Brain microvascular endothelial cell (primary cell): ENCODE measurements around the gene TMEM184B.

ENCODE experiments used
- DNase-seq: peaks from one replicate; pipeline ENCODE4 v3.0.0-alpha.2; 2020
- H3K27ac ChIP-seq: fragments of 250-450 bp; sonication (Bioruptor Pico); 2 replicates; pipeline ENCODE4 v1.5.1; 2020; ENCODE audit warnings: mild to moderate bottlenecking, moderate library complexity
- H3K27me3 ChIP-seq: fragments of 250-450 bp; sonication (Bioruptor Pico); replicated peaks from 2 replicates; pipeline ENCODE4 v1.5.1; 2020; ENCODE audit warnings: mild to moderate bottlenecking
- H3K36me3 ChIP-seq: fragments of 250-450 bp; sonication (Bioruptor Pico); replicated peaks from 2 replicates; pipeline ENCODE4 v1.5.1; 2020; ENCODE audit warnings: mild to moderate bottlenecking
- H3K4me3 ChIP-seq: 2 replicates; pipeline ENCODE4 v1.5.1; 2011; ENCODE audit warnings: low read depth, mild to moderate bottlenecking, control low read depth, low read length, moderate library complexity
- in situ Hi-C: cut with HindIII; loops from 2 replicates; pipeline ENCODE4 v1.10.0; 2017; ENCODE audit warnings: low sequenced_read_pairs, low pct_ligation_motif_present
- TF ChIP-seq, protein P1 (sequence below): IDR thresholded peaks from 2 replicates; pipeline ENCODE4 v1.5.1; 2011; ENCODE audit warnings: low read depth, mild to moderate bottlenecking, moderate library complexity, low read length, control low read depth, inconsistent platforms; ENCODE audit errors: missing control alignments

The TMEM184B gene

DNA sequence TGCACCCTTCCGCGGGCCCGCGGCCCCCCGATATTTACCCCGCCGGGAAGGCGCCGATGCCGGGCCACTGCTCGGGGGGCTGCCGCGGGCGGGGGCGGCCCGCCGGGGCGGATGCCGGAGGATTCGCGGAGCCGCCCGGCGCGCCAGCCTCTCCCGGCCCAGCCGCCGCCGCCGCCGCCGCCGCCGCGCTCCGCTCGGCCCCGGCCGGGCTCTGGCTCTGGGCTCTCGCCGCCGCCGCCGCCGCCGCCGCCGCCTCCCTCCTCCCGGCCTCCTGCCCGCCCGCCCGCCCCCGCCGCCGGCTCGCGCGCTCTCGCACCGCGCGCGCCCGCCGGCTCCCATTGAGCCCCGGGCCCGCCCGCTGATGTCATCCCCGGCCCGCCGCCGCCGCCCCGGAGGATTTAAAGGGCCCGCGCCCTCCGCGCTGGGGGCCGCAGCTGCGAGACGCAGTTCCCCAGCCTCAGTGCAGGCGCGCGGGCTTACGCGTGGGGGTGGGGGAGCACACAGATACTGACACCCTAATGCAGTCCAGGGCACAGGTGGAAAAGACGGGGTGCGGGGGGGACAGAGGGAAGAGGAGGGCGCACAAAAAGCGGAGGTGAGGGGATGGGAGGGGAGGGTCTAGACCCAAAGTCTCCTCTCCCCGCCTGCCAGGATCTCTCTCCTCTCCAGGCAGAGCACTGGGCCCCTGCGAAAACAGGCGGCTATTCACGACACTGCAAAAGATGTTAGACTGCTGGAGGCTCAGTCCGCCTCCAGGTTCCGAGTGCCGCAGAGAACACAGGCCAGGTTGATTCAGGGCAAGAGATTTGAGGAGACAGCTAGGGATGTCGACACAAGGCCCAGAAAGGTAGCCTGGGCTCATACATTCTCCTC, 44.5 kb upstream of the TMEM184B start, which contains the start of gene CSNK1E:
TSS of gene CSNK1E (minus strand) at position 312 of the 873 bp plus-strand sequence. CDS start 3,276 bp downstream, outside the sequence.
- peak within 1 kb of the TSS; percentile 86 for H3K4me3 ChIP-seq
- no peaks in the 10 kb centered on the region for H3K27me3 ChIP-seq
- H3K36me3 ChIP-seq, result peaks cover 12% of the 10 kb centered on the region
- in situ Hi-C loops, result no loop called here
- peak; percentile 46 for DNase-seq
- peak within 1 kb of the TSS; percentile 99 for H3K27ac ChIP-seq
- TF ChIP-seq, protein P1, sequence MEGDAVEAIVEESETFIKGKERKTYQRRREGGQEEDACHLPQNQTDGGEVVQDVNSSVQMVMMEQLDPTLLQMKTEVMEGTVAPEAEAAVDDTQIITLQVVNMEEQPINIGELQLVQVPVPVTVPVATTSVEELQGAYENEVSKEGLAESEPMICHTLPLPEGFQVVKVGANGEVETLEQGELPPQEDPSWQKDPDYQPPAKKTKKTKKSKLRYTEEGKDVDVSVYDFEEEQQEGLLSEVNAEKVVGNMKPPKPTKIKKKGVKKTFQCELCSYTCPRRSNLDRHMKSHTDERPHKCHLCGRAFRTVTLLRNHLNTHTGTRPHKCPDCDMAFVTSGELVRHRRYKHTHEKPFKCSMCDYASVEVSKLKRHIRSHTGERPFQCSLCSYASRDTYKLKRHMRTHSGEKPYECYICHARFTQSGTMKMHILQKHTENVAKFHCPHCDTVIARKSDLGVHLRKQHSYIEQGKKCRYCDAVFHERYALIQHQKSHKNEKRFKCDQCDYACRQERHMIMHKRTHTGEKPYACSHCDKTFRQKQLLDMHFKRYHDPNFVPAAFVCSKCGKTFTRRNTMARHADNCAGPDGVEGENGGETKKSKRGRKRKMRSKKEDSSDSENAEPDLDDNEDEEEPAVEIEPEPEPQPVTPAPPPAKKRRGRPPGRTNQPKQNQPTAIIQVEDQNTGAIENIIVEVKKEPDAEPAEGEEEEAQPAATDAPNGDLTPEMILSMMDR, result no peak

DNA sequence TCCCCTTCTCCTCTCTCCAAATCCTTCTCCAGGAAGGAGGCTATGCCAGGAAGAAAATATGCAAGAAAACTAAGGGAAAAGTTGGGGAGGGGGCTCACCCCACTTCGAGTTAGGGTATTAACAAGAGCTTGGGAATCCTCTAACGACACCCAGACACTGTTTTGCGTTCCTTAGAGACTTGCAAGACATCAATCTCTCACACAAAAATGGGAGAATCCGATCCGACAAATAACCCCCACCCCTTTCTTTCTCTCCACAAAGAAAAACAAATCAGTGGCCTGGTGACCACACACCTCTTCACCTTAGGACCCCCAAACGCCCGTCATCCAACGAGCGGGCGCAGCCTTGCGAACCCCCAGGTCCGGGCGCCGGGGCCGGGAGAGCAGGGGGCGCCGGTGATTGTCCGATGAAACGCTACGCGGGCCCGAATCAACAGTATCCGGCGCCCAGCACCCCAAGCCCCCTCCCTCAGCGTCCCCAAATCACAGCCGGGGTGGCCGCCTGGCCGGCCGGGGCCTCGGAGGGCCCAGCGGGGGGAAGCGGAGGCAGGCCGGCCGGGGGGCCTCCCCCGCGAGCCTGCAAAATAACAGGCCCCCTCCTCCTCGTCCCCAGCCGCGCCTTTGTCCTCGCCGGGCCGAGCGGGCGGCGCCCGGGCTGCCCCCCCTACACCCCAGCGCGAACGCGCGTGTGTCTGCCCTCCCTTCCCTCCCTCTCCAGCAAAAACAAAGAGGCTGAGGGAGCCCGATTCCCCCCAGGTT, 43.7 kb upstream of the TMEM184B start:
- peaks cover 19% of the 10 kb centered on the region for H3K36me3 ChIP-seq
- no peak for DNase-seq
- peak overlapping the region; percentile 99 for H3K27ac ChIP-seq
- no peaks in the 10 kb centered on the region for H3K27me3 ChIP-seq
- peak overlapping the region; percentile 86 for H3K4me3 ChIP-seq
- in situ Hi-C loops, result no loop called here
- TF ChIP-seq, protein P1, result no peak

DNA sequence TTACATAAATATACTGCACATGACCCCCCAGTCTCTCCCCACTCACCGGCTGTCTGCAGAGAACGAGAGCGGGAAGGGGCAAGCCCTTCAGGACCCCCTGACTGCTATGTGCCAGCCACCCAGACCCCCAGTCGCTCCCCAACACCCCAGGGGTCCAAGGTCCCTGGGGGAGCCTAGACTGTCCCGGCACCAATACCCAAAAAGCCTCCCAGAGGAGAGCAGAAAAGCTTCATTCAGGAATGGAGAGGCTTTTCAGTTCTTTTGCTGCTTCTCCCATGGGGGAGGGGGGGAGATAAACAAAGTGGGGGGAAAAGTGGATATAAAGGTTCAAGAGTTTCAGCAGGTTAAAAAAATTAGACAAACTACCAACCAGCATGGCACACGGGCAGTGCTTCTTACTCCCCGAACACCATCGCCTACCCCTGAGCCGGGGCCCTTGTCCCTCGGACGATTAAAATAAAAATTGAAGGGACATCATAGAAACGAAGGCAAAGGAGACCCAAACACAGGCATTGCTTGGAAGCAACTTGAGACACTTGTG, 43.1 kb upstream of the TMEM184B start:
- in situ Hi-C loops, result no loop called here

DNA sequence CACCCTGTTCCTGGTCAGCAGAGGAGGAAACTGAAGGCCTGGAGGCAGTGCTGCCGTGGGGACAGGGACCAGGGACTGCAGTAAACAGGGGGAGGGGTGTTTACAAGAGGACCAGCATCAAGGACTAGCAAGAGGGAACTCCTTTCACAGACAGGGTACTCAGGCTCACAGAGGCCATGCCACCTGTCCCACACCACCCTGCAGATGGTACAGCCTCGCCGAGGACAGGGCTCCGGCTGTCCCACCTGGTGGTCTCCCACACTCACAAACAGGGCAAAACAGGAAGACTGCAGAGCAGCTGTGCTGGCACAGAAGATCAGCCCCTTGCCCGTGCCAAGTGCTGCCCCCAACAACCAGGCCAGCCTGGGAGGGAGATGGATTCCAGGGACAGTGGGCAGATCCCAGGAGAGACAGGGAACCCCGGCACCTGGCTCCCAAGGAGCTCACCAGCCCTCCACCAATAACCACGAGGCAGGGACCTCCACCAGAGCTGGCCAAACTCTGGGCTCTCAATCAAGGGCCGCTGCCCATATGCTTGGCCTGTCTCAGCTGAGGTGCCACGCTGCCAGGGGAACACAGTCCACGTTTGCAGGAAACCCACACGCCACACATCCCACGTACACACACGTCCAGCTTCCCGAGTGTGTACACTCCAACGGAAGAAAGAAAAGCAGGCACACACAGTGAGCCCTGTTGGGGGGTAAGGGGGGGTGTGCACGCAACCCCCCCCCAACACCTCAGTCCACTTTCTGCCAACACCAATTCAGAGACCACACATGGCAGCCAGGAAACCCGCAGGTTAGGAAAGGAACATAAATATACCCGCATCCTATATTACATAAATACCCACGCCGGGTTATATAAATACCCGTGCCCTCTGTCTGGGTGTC, 42.4 kb upstream of the TMEM184B start:
- in situ Hi-C loops, result no loop called here
- no peak for DNase-seq
- peak overlapping the region; percentile 99 for H3K27ac ChIP-seq

More for the DNA sequence above, 43.1 kb upstream of the TMEM184B start:
- TF ChIP-seq, protein P1, result no peak
- H3K36me3 ChIP-seq, result peaks cover 26% of the 10 kb centered on the region
- peak overlapping the region; percentile 86 for H3K4me3 ChIP-seq
- H3K27ac ChIP-seq, result peak overlapping the region; percentile 99
- H3K27me3 ChIP-seq, result no peaks in the 10 kb centered on the region
- no peak for DNase-seq

More for the DNA sequence above, 42.4 kb upstream of the TMEM184B start:
- TF ChIP-seq, protein P1, result no peak
- H3K36me3 ChIP-seq, result peaks cover 33% of the 10 kb centered on the region
- H3K4me3 ChIP-seq, result peak overlapping the region; percentile 86
- no peaks in the 10 kb centered on the region for H3K27me3 ChIP-seq
